Mesendoderm (in vitro differentiated cells): ENCODE data around the gene ATRN.

Experiments
- DNase-seq: peaks from one replicate; pipeline ENCODE4 v3.0.0; 2013
- H2AK5ac ChIP-seq: 2 replicates; pipeline ENCODE4 v1.6.1; 2013; ENCODE audit warnings: low read length, inconsistent platforms
- H2BK120ac ChIP-seq: 2 replicates; pipeline ENCODE4 v1.6.1; 2013; ENCODE audit warnings: low read depth, mild to moderate bottlenecking, low read length, moderate library complexity, mixed read lengths
- H2BK15ac ChIP-seq: replicated peaks from 2 replicates; pipeline ENCODE4 v1.6.1; 2013; ENCODE audit warnings: low read depth, mild to moderate bottlenecking, moderate library complexity
- H2BK5ac ChIP-seq: 2 replicates; pipeline ENCODE4 v1.6.1; 2013; ENCODE audit warnings: low read length, inconsistent platforms
- H3K18ac ChIP-seq: 2 replicates; pipeline ENCODE4 v1.6.1; 2013; ENCODE audit warnings: mild to moderate bottlenecking, low read length, mixed read lengths
- H3K23ac ChIP-seq: one replicate; pipeline ENCODE4 v1.6.1; 2013; ENCODE audit warnings: low read length
- H3K27ac ChIP-seq: 2 replicates; pipeline ENCODE4 v1.5.1; 2013; ENCODE audit warnings: low read depth, mild to moderate bottlenecking, inconsistent platforms, low read length, moderate library complexity
- H3K27me3 ChIP-seq: 2 replicates; pipeline ENCODE4 v1.6.1; 2013; ENCODE audit warnings: low read length, control low read depth, mild to moderate bottlenecking, inconsistent platforms; ENCODE audit not compliant: insufficient read depth, poor library complexity
- H3K36me3 ChIP-seq: 2 replicates; pipeline ENCODE4 v1.6.1; 2013; ENCODE audit warnings: low read length, inconsistent platforms; ENCODE audit not compliant: control insufficient read depth, insufficient read depth
- H3K4ac ChIP-seq: one replicate; pipeline ENCODE4 v1.6.1; 2013; ENCODE audit warnings: low read depth, mild to moderate bottlenecking, low read length, moderate library complexity
- H3K4me1 ChIP-seq: 2 replicates; pipeline ENCODE4 v1.6.1; 2013; ENCODE audit warnings: low read depth, low read length, inconsistent platforms; ENCODE audit not compliant: control insufficient read depth
- H3K4me2 ChIP-seq: 2 replicates; pipeline ENCODE4 v1.6.1; 2013; ENCODE audit warnings: low read length
- H3K4me3 ChIP-seq: 2 replicates; pipeline ENCODE4 v1.5.1; 2013; ENCODE audit warnings: mild to moderate bottlenecking, low read length
- H3K56ac ChIP-seq: one replicate; pipeline ENCODE4 v1.6.1; 2013; ENCODE audit warnings: low read length
- H3K79me1 ChIP-seq: 2 replicates; pipeline ENCODE4 v1.6.1; 2013; ENCODE audit warnings: low read length, inconsistent platforms
- H3K79me2 ChIP-seq: 2 replicates; pipeline ENCODE4 v1.6.1; 2013; ENCODE audit warnings: mild to moderate bottlenecking, low read length; ENCODE audit not compliant: control insufficient read depth, insufficient read depth
- H3K9ac ChIP-seq: 2 replicates; pipeline ENCODE4 v1.6.1; 2013; ENCODE audit warnings: low read length, inconsistent platforms
- H4K5ac ChIP-seq: one replicate; pipeline ENCODE4 v1.6.1; 2013; ENCODE audit warnings: low read length
- H4K8ac ChIP-seq: one replicate; pipeline ENCODE4 v1.6.1; 2013; ENCODE audit warnings: low read depth, mild to moderate bottlenecking, control low read depth, low read length, moderate library complexity
- WGBS: extraction: QIAGEN DNeasy Blood & Tissue Kit; methylation state at CpG from one replicate; pipeline ENCODE4 v1.1.7; 2013; ENCODE audit warnings: low lambda C conversion rate, missing lambda C conversion rate; ENCODE audit not compliant: insufficient coverage; ENCODE audit errors: extremely low coverage; 5-methylcytosine and 5-hydroxymethylcytosine counted together

Gene ATRN

DNA sequence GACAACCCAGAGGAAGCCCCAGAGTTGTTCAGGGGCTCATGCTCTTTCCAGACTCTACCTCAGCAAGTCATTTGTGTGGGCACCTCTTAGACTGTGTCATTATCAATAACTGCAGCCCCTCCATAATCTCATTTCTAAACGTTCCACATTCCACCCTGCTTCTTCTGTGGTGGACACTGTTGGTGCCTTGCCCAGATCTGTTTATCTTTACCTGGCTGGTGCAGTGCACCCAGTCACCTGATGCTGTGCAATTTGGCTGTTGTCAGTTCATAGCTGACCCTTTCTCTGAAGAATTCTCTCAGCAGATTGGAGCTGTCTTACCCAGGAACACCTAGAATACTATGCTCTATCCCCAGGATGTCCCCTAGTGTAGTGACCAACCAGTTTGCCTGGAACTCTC is 80.0 kb downstream of the ATRN start:
- H2BK5ac ChIP-seq: no peak overlapping the region
- no peak overlapping the region for H2AK5ac ChIP-seq
- H3K9ac ChIP-seq: no peak overlapping the region
- no peak overlapping the region for H2BK120ac ChIP-seq
- H3K79me1 ChIP-seq: no peaks in the 10 kb centered on the region
- no peak overlapping the region for H3K4me2 ChIP-seq
- no peaks in the 10 kb centered on the region for H3K79me2 ChIP-seq
- no peak overlapping the region for H3K18ac ChIP-seq
- no peak overlapping the region for H4K8ac ChIP-seq
- no peaks in the 10 kb centered on the region for H3K27me3 ChIP-seq
- no peak overlapping the region for H3K4ac ChIP-seq
- H3K4me3 ChIP-seq: no peak overlapping the region
- H3K36me3 ChIP-seq: no peaks in the 10 kb centered on the region
- H3K27ac ChIP-seq: no peak overlapping the region
- no peaks in the 10 kb centered on the region for H3K4me1 ChIP-seq
- H3K56ac ChIP-seq: no peak overlapping the region
- DNase-seq: no peak
- no peak overlapping the region for H2BK15ac ChIP-seq
- H4K5ac ChIP-seq: no peak overlapping the region
- no peak overlapping the region for H3K23ac ChIP-seq
- WGBS: no CpG with 5 or more reads among the region's 1 CpG

DNA sequence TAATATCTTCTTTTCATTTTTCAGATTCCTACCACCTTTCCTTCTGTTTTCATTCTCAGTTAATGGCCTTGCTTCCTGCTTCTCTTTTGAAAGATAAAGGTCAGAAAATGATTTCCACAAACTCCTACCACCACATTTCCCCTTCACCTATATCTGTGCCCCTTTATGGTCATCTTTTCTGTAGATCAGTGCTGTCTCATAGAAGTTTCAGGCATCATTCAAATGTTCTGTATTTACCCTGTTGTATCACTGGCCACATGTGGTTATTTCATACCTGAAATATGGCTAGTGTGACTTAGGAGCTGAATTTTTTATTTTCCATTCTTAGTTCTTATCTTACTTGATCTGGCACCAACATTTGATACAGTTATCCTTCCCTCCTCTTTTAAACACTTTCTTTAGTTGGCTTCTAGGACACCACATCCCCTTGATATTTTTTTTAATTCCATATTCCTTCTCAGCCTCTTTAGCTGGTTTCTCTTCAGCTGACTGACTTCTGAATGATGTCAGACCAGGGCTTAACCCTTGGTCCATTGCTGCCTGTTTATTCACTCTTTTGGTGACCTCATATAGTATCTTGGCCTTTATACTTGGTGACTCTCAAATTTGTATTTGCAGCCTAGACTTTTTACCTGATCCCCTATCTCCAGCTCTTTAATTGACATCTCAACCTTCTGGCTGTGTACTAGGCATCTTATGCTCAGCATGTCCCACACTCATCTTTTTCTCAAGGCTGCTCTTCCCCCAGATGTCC is 81.0 kb downstream of the ATRN start:
- no peak overlapping the region for H4K8ac ChIP-seq
- H2AK5ac ChIP-seq: no peak overlapping the region
- H3K4me2 ChIP-seq: no peak overlapping the region
- H3K27me3 ChIP-seq: no peaks in the 10 kb centered on the region
- no peak overlapping the region for H3K23ac ChIP-seq
- no peaks in the 10 kb centered on the region for H3K36me3 ChIP-seq
- no peak overlapping the region for H3K4ac ChIP-seq
- no peak overlapping the region for H2BK120ac ChIP-seq
- H3K9ac ChIP-seq: no peak overlapping the region
- no peak overlapping the region for H4K5ac ChIP-seq
- no peaks in the 10 kb centered on the region for H3K79me1 ChIP-seq
- no peak overlapping the region for H3K4me3 ChIP-seq
- H3K27ac ChIP-seq: no peak overlapping the region
- H2BK15ac ChIP-seq: no peak overlapping the region
- H3K18ac ChIP-seq: no peak overlapping the region
- no peaks in the 10 kb centered on the region for H3K4me1 ChIP-seq
- no peak for DNase-seq
- H3K56ac ChIP-seq: no peak overlapping the region
- H2BK5ac ChIP-seq: no peak overlapping the region
- H3K79me2 ChIP-seq: no peaks in the 10 kb centered on the region

DNA sequence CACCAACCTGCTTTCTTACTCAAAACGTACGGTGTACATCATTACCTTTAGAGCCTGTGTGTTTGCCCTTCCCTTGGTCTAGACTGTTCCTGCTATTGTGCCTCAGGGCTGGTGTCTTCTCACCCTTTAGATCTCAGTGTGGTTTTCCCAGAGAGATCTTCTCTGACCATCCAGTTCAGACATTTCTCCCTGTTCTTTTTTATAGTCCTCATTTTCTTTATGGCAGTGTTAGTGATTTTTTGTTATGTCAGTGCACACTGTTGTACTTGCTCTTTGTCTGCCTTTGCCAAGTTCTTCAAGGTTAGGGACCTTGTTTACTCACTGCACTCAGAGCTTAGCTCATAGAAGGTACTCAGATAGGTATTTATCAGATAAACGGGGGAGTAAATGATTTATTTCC is 82.8 kb downstream of the ATRN start:
- H3K4me3 ChIP-seq: no peak overlapping the region
- H3K4me2 ChIP-seq: no peak overlapping the region
- H2BK5ac ChIP-seq: no peak overlapping the region
- H3K4me1 ChIP-seq: no peaks in the 10 kb centered on the region
- no peak overlapping the region for H4K5ac ChIP-seq
- no peak overlapping the region for H3K27ac ChIP-seq
- no peak overlapping the region for H2BK15ac ChIP-seq
- H2BK120ac ChIP-seq: no peak overlapping the region
- no peak overlapping the region for H3K9ac ChIP-seq
- H3K79me2 ChIP-seq: no peaks in the 10 kb centered on the region
- no peak overlapping the region for H2AK5ac ChIP-seq
- DNase-seq: no peak
- no peak overlapping the region for H4K8ac ChIP-seq
- no peak overlapping the region for H3K23ac ChIP-seq
- no peaks in the 10 kb centered on the region for H3K27me3 ChIP-seq
- no CpG with 5 or more reads among the region's 3 CpGs for WGBS
- no peak overlapping the region for H3K56ac ChIP-seq
- H3K18ac ChIP-seq: no peak overlapping the region
- H3K4ac ChIP-seq: no peak overlapping the region
- H3K36me3 ChIP-seq: no peaks in the 10 kb centered on the region
- H3K79me1 ChIP-seq: no peaks in the 10 kb centered on the region

GRCh38 chr20:3557237-3557785 is 86.5 kb downstream of the ATRN start:
- Histone ChIP-seq H3K23ac (no peak overlapping the region), H3K36me3 (no peaks in the 10 kb centered on the region), H4K8ac (no peak overlapping the region), H3K4ac (no peak overlapping the region), H4K5ac (no peak overlapping the region), H3K56ac (no peak overlapping the region), H3K4me2 (no peak overlapping the region), H3K4me3 (no peak overlapping the region), H3K9ac (no peak overlapping the region), H2AK5ac (no peak overlapping the region), H2BK15ac (no peak overlapping the region), H3K4me1 (no peaks in the 10 kb centered on the region), H3K27ac (no peak overlapping the region), H2BK5ac (no peak overlapping the region), H3K79me1 (no peaks in the 10 kb centered on the region), H3K18ac (no peak overlapping the region), H2BK120ac (no peak overlapping the region), H3K79me2 (no peaks in the 10 kb centered on the region), H3K27me3 (no peaks in the 10 kb centered on the region)
- no peak for DNase-seq
- no CpG with 5 or more reads among the region's 3 CpGs for WGBS

DNA sequence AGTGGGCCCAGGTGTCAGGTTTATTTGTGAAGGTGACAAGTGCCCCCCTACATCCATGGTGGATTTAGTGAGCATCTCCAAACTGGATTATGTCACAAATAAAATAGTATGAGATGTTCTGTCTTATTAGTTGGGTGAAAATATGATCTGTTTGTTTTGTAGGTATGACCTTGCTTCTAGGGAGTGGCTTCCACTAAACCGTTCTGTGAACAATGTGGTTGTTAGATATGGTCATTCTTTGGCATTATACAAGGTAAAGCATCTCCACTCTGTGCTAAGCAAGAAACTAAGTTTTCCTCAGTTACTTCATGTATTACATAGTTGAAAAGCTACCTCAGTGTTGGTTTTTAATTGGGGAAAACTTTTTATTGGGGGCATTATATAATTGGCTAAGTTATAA is 88.4 kb downstream of the ATRN start:
- Histone ChIP-seq H2AK5ac (no peak overlapping the region), H3K4me1 (no peaks in the 10 kb centered on the region), H2BK5ac (no peak overlapping the region), H3K4me2 (no peak overlapping the region), H3K79me2 (no peaks in the 10 kb centered on the region), H3K4me3 (no peak overlapping the region), H3K56ac (no peak overlapping the region), H2BK120ac (no peak overlapping the region), H3K79me1 (no peaks in the 10 kb centered on the region), H4K5ac (no peak overlapping the region), H3K36me3 (no peaks in the 10 kb centered on the region), H3K23ac (no peak overlapping the region), H4K8ac (no peak overlapping the region), H3K18ac (no peak overlapping the region), H3K4ac (no peak overlapping the region), H2BK15ac (no peak overlapping the region), H3K9ac (no peak overlapping the region), H3K27ac (no peak overlapping the region), H3K27me3 (peaks cover 2% of the 10 kb centered on the region)
- WGBS: no CpG with 5 or more reads among the region's 1 CpG
- DNase-seq: no peak

DNA sequence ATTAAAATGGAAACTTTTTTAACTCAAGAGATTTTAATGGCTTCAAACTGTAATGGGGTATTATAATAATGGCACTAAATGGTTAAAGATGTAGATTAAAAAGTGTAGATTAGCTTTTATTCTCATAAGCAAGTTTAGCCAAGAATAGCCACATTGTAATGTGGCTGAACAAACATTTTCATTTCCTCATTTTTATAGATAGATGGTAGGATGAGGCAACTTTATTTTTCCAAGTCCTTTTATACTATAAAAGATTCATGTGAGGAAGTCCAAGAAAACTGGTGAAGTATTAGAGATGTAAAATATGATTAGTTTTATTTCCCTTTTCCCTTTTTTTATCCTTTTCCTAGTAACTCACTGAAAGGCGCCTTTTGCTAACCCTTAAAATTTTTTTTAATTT is 88.8 kb downstream of the ATRN start:
- H4K5ac ChIP-seq: no peak overlapping the region
- H3K4ac ChIP-seq: no peak overlapping the region
- H3K23ac ChIP-seq: no peak overlapping the region
- no peak overlapping the region for H2BK5ac ChIP-seq
- H3K79me1 ChIP-seq: no peaks in the 10 kb centered on the region
- H3K4me1 ChIP-seq: no peaks in the 10 kb centered on the region
- no peak overlapping the region for H2BK15ac ChIP-seq
- peaks cover 2% of the 10 kb centered on the region for H3K27me3 ChIP-seq
- no peaks in the 10 kb centered on the region for H3K79me2 ChIP-seq
- H2AK5ac ChIP-seq: no peak overlapping the region
- no peak overlapping the region for H4K8ac ChIP-seq
- H2BK120ac ChIP-seq: no peak overlapping the region
- DNase-seq: no peak
- no peak overlapping the region for H3K9ac ChIP-seq
- no peak overlapping the region for H3K4me3 ChIP-seq
- no CpG with 5 or more reads among the region's 1 CpG for WGBS
- H3K18ac ChIP-seq: no peak overlapping the region
- no peaks in the 10 kb centered on the region for H3K36me3 ChIP-seq
- no peak overlapping the region for H3K4me2 ChIP-seq
- no peak overlapping the region for H3K27ac ChIP-seq
- no peak overlapping the region for H3K56ac ChIP-seq
